HG03025 (cell line): ENCODE measurements around the gene PNKD.
"Not testable (repeated sequence)": the region's sequence is repeated elsewhere in the genome, so short reads cannot be mapped to it uniquely, and the experiment has no call there.

Experiments
- ATAC-seq: cut with Tn5 transposase; IDR thresholded peaks from one replicate; pipeline ENCODE4 v1.9.1; 2021; ENCODE audit warnings: mild to moderate bottlenecking, moderate library complexity; ENCODE audit not compliant: unreplicated experiment, low FRiP score

Gene PNKD

DNA sequence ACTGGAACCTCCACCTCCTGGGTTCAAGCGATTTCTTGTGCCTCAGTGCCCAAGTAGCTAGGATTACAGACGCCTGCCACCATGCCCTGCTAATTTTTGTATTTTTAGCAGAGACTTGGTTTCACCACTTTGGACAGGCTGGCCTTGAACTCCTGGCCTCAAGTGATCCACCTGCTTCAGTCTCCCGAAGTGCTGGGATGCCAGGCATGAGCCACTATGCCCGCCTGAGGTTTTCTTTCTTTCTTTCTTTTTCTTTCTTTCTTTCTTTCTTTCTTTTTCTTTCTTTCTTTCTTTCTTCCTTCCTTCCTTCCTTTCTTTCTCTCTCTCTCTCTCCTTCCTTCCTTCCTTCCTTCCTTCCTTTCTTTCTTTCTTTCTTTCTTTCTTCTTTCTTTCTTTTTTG is 44.4 kb downstream of the PNKD start:
- ATAC-seq, result not testable (repeated sequence)

DNA sequence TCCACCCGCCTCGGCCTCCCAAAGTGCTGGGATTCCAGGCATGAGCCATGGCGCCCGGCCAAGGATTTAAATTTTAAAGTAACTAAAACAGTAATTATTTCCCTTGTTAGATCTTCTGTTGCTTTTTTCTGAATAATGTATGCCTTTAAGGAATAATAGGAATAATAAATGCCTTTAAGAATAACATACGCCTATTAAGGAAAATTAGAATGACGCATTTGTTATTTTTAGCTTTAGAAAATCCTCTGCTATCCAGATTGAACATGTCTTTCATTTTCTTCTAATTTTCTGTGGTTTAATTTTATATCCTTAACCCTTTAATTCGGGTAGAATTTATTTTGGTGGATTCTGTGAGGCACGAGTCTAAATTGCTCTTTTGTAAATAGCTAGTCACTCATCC is 45.1 kb downstream of the PNKD start:
- ATAC-seq, result no peak

DNA sequence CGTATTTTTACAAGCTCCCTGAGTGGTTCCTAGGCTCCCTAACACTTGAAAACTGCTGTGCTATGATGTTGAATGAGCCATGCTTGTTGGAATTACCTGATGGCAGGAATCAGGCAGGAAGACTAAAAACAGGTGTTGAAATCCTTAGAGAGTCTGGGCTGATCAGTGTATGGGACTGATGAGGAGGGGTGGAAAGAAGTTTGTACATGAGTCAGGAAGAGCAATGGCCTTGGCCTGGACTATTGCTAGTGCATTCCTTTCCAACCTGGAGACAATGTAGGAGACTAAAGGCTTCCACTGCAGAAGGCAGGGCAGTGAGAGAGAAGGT is 46.9 kb downstream of the PNKD start:
- ATAC-seq, result no peak

DNA sequence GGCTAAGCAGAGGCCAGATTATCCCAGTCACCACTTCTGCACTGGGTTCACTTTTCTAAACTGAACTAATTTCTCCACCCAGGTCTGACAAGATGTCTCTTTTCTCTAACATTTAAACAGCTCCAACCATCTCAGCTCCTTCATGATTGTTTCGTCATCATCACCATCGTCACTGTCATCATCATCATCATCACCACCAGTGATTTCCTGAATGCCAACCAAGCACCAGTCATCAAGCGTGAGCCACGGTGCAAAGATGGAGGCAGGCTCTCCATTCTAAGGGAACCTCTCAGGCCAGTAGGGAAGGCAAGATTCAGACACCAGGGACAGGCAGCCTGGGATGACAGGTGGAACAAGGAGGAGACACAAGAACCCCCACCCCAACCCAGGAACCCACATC is 47.5 kb downstream of the PNKD start:
- no peak for ATAC-seq

DNA sequence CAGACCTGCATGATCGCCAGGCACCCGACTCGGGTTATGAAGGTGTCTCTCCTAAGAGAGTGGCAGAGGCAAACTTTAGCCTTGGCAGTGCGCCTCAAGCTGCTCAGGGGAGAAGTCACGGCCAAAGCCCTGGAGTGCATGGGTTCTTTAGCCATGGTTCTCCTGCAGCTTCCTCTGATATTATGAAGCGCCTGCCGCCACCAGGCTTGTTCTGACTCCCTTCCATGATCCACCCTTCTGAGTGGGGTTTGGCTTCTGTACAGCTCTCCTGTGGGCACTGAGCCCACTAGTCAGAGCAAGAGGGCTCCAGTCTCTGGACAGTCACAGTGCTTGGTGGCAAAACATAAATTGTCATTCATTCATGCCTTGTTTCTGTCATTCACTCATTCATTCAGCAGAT is 47.9 kb downstream of the PNKD start:
- ATAC-seq, result no peak

DNA sequence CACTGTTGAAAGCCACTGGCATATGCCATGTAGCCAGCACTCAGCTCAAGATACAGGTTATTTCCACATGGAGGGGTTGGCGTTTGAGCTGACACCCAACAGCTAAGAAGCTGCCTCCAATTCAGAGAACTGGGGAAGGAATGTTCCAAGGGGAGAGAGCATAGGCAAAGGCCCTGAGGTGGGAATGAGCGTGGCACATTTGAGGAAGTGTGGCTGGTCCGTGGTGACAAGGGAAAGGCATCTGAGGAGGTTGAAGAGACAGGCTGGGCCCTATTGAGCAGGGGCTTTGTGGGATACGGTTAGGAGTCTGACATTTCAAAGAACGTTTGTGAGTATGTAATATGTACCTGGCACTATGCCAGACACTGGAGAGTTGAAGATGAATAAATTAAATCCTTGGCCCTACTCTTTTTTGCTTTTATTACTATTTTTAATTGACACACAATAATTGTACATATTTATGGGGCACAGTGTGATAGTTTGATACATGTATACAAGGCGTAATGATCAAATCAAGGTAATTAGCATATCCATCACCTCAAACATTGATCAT is 49.6 kb downstream of the PNKD start:
- ATAC-seq, result no peak

DNA sequence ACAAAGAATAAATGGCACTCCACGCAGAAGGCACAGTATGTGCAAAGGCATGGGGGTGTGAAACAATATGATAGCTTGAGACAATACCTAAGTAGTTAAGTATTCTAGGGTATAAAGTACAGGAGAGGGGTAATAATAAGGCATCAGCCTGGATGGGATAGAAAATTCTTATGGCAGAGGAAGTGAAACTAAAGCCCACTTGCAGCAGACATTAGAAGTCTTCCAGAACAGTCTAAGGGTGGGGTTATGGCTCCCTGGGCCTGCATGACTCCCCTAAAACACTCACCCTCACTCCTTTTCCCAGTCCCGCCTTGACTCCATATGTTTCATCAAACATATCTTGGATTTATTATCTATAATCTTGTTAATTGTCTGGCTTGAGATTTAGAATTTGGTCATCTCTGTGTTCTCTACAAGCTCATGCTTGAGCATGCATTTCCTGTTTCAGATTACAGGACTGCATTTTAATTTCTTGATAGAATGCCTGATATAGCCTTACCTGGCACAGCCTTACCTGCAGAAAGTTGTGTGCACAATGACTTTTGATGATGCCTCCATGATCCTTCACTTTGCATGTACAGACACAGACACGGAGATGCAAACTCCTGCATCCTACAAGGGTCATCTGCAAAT is 50.5 kb downstream of the PNKD start:
- no peak for ATAC-seq

DNA sequence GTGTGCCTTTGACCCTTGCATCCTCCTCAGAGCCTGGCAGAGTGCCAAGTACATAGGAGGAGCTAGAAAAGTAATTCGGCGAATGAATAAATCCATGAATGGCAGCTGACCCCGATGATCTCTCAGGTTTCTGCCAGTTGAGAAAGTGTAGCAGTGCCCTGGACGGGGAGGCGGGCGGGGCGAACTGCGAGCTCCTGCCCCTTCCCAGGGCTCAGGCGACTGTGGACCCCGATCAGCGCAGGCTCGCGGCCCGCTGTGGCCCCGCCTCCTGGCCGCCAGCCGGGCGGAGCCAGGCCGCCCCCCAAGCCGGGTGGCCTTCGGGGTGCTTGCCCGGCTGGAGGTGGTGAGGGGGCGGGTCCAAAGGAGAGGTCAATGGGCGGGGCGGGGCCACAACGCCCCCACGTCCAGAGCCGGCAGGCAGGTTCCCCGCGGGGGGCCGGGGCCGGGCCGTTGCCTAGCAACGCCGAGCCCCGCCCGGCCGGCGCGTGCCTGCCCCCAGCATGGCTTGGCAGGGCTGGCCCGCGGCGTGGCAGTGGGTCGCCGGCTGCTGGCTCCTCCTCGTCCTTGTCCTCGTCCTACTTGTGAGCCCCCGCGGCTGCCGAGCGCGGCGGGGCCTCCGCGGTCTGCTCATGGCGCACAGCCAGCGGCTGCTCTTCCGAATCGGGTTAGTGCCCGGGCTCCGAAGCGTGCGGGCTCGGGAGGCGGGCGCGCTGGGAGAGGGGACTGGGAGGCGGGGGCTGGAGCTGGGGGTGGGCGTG is 52.6 kb downstream of the PNKD start:
- ATAC-seq, result peak; percentile 56

DNA sequence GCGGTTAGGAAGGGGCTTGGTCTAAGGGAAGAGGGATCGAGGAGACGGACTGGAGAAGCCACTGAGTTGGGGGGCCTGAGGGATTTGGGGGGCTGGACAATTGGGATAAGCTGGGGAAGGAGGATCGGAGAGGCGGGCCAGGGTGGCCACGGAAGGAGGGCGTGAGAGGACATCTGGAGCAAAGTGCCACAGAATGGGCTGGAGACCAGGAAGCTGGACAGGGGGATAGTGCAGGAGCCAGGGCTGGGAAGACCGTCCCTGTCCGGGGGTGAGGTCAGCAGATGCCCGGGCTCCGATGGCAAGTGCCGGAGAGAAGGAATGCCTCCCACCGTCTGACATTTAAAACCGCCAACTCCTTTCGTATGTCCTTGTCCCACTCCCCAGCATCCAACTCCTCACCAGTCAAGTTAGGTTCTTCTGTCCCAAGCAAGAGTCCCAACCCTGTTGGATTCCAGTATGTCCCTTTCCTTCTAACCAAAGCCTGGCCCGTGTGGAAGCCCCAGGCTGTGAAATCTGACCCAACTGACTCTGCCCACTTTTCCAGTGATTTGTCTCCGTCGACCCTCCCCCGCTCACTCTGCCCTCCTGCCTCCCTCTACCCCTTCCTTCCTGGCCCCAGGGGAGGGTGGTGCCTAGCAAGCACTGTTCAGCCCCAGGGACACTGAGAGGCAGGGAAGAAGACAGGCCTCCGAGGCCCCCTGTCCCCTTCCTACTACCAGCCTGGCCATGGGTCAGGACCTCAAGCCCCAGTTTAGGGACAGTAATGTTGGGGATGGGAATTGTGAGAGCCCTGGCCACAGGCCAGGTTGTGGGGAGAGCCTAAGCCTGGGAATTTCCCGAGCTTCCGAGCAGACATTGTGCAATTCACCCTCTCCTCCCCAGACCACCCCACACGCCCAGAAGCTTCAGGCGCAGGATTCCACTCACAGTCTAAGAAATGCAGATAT is 53.5 kb downstream of the PNKD start:
- no peak for ATAC-seq

DNA sequence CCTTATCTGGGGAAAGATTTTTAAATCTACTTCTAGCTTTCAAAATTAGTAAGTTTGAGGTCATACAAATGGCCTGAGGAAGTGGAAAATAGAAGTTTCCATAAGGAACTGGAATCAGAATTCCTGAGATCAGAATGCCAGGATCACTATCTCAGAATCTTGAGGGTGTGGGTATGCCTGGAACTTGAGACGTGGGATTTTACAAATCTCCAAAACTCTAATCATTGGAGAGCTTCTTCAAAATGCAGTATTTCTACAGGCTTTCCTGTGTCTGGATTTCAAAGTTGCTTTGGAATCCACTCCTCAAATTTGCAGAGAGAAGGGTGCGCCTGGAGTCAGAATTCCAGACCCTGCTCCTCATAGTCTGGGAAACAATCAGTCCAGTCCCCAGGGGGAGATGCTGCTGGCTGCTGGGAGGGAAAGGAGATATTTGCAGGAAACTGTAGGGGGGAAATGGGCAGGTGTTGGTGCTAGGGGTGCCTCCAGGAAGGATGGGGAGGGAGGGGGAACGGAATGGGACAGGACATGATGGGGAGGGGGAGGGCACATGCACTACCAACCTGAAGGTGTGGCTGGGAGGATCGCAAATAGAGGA is 55.3 kb downstream of the PNKD start:
- no peak for ATAC-seq

DNA sequence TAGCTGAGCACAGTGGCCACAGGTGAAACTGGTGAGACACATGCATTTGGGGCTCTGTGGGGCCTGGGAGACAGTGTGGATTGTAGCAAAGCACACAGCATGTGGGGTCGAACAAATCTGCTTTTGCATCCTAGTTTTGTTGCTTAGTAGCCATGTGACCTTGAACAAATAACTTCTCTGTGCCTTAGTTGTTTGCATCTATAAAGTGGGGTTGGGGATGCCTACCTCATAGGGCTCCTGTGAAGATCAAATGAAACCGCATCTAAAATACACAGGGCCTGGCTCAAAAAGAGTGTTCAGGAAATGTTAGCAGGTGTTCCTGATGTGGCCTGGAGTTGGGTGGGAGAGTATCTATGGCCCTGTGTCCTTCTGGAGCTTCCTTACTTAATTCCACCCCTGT is 56.0 kb downstream of the PNKD start:
- no peak for ATAC-seq

DNA sequence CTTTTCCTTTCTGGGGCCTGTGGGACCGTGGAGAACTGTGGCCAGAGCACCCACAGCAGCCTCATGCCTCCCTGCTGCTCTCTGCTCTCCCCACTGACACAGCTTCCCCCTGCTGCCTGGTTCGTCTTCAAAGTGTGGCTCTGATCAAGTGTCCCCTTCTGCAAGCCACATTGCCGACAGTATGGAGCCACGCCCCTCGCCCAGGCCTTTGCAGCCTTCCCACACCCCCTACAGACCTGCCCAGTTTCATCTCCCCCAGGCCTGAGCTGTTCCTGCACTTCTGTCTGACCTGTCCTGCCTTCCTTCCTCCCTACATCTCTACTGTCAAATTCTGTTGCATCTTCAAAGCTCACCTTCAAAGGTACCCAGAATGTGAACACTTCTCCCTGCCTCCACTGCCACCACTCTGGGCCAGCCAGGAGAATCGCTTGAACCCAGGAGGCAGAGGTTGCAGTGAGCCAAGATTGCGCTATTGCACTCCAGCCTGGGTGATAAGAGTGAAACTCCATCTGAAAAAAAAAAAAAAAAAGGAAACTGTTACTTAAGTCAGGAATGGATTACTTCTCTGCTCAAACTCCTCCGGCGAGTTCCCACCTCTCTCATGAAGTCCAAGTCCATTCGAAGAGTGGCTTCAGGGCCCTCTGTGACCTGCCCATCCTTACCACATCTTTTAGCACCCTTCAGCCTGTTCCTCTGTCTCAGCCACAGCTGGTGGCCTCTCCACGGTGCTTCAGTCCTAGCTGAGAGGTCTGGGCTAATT is 57.3 kb downstream of the PNKD start:
- no peak for ATAC-seq

DNA sequence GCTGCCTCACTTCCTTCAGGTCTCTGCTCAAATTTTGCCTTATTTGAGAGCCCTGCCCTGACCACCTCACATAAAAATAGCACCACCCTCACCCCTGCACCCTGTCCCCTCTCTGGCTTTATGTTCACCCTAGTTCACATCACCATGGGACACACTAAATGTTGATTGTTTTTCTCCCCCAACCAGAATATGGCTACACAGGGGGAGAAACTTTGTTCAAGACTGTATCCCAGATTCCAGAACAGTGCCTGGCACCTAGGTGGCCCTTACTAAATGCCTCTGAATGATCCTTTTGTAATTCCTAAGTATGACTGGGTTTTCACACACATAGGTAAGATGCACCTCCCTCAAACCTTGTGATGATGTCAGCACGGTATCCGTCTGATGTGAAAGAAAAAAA is 58.0 kb downstream of the PNKD start:
- no peak for ATAC-seq

DNA sequence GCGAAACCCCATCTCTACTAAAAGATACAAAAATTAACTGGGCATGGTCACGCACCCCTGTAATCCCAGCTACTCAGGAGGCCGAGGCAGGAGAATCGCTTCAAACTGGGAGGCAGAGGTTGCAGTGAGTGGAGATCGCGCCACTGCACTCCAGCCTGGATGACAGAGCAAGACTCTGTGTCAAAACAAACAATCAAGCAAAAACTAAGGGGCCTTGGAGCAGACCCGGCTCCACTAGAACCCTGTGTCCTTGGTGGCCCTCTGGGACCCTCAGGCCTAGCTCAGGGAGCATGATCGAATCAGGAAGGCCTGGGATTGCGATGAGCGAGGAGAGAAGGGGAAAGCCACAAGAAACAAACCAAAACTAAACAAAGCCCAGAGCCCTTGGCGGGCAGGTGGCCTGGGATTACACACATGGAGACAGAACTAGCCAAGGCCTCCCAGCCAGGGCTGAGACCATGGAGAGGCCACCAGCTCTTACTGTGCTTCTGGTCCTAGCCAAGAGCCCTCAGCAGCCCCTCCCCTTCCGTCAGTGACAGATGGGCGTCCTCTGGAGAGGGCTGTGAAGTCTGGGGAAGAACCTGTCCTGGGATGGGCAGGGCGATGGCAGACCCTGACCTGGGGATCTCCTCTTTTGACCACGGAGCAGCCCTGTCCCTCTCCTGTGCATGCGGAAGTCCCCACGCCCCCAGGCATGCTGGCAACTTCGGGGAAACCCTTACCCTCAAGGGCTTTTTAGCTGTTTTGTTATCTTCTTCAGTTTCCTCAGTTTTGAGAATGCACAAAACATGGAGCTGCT is 58.9 kb downstream of the PNKD start:
- ATAC-seq, result peak; percentile 29

DNA sequence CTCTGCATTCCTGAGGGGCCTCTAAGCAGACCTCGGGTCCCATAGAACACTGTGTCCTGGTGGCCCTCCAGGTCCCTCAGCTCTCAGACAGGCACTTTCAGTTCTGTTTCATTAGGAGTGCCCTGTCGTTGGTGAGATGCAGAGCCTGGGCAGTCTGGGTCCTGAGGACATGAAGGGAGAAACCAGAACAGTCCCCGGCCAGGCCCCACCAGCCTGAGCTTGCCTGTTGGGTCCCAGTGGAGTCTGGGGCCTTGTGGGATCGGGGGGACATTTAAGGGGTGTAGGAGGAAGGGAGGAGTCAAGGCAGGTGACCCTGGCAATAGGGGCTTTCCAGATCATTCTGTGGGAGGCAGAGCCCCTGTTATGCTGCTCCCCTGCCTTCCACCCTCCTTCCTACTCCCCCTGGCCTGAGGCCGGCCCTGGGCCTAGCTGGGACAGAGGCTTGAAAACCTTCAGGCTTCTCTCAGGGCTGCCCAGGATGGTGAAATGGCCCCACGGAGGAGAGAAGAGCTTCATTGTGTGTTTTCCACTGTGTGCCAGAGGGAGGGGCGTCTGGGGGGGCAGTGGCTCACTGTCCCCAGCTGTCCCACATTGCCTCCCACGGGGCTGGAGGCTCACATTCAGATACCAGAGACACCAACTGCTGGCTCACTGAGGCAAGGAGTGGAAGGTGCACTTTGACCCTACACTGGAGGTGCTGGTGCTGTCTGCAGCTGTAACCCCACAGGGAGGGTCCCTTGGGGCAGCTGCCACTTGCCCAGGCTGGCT is 59.7 kb downstream of the PNKD start:
- peak; percentile 40 for ATAC-seq

DNA sequence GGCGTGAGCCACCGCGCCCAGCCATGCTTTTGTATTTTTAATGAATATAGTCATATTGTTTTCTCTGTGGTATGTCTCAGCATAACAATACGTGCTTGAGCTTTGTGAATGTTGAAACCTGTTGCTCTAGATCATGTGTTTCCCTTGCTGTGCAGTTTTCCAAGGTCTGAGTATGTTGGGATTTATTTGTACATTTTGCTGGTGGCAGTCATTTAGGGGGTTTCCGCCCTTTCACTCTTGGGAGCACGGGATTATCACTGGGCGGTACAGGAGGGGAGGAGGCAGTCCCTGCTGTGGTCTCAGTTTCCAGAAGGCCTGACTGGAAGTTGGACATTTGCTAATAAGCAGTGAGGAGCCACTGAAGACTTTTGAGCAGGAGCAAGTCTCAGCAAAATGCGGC is 61.4 kb downstream of the PNKD start:
- ATAC-seq, result no peak

DNA sequence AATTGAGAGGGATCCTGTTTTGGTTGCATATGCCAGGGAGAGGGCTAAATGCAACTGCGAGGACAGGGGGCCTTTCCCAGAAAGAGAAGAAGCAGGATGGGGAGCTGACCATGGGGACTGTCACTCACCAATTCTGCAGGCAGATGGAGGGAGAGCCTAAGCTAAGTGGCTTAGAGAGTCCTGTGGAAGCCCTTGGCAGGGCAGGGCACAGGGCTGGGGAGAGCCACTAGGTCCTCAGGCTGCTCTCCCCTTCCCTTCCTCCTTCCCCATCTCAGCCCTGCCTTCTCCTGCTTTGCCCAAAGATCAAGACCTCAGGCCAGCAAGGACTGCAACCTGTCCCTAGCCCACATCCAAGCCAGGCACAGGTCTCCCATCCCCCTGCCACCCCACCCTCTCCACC is 62.0 kb downstream of the PNKD start:
- ATAC-seq, result no peak

DNA sequence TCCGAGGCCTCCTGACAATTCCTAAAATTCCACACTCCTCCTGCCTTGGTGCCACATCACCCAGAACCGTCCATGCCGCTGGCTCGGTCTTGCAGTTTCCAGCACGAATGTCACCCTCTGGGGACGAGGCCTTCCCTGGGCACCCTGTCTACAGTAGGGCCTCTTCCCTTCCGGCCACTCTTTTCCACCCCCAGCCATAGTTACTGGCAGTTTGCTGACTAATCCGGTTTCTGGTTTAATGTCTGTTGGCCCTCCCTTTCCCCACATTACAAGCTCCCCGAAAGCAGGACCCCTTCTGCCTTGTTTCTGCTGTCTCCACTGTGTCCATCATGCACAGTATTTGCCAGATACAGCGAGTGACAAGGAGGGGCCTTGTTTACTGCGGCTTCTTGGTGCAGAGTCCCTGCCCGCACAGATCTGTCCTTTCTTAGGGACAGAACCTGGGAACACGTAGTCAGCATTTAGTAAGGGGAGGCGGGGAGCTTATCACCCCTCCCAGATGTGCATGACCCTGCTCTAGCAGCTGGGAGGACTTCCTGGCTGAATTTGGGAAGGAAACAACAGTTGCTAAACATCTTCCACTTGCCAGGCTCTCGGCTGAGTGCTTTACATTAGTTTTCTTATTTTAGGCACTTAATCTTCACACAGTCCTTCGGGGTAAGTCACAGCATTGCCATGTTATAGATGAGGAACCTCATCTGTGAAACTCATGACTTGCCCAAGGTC is 62.8 kb downstream of the PNKD start:
- ATAC-seq, result no peak
